GM18507 (cell line): ENCODE measurements around the gene SLC4A11.
"Not testable (repeated sequence)": the region's sequence is repeated elsewhere in the genome, so short reads cannot be mapped to it uniquely, and the experiment has no call there.

Experiments used
- DNase-seq: peaks from one replicate; pipeline ENCODE4 v3.0.0; 2011; ENCODE audit warnings: low read depth; ENCODE audit not compliant: insufficient read length; ENCODE audit errors: extremely low spot score
- FAIRE-seq: peaks from 2 replicates; lab custom pipeline; 2011; peaks lifted over from hg19 to GRCh38; lab: Jason Lieb, UNC

The SLC4A11 gene

DNA sequence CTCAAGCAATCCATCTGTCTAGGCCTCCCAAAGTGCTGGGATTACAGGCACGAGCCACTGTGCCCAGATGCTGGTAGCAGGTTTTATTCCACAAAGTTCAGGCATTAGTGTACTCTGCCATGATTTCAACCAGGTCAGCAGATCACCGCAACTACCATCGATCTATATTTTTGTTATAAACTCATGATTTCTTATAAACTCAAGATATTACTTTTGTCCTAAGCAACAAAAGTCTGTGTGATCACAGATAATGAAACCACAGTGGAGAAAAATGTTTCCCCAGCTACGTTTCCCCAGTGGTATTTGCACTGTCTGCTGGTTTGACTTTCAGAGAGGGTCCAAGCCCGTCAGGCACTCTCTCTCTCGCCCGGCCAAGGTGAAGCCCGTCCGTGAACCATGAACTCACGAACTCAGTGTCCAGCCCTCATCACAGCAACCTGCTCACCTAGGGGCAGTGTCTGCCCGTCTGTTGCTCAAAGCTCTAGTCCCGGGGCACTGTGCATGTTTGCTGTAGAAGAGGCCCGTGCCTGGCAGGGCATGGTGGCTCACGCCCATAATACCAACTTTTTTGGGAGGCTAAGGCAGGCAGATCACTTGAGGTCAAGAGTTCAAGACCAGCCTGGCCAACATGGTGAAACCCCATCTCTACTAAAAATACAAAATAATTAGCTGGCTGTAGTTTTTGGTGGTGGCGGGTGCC, 7.0 kb downstream of the SLC4A11 start:
- DNase-seq = no peak

DNA sequence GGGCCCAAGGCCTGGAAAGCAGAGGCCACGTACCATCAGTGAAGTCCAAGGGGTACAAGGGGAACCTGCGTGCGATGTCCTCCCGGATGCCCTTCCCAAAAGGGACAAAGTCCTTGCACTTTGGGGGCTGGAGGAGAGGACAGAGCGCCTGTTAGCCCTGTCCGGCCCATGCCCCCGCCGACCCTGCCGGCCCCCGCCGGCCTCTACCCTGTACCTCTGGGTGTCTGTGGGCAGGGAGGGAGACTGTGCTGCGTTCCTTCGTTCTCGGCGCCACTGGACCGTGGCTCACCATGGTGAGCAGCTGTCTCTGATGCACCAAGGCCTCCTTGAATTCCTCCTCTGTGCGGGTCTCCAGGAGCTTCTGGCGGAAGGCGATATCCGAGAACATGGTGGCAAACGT, 7.9 kb downstream of the SLC4A11 start:
- FAIRE-seq (no peak), DNase-seq (no peak)

More for the DNA sequence above, 7.0 kb downstream of the SLC4A11 start:
- FAIRE-seq = no peak

DNA sequence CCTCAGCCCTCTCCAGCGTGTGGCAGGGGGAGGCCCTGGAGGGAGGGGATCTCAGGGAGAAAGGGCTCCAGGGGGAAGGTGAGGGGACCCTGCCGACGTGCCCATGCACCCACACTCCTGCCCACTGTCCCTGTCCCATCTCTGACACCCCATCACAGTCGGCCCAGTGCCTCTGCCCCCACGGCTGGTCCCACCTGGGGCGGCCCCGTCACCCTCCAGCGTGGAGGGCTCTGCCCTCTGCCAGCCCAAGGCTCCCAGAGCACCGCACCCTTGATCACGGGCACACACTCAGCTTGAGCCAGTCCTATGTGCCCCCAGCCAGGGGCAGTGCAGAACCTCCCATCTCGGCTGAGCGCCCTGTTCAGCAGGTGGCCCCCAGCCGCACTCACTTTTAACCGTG, 9.2 kb downstream of the SLC4A11 start:
- FAIRE-seq (no peak), DNase-seq (no peak)

DNA sequence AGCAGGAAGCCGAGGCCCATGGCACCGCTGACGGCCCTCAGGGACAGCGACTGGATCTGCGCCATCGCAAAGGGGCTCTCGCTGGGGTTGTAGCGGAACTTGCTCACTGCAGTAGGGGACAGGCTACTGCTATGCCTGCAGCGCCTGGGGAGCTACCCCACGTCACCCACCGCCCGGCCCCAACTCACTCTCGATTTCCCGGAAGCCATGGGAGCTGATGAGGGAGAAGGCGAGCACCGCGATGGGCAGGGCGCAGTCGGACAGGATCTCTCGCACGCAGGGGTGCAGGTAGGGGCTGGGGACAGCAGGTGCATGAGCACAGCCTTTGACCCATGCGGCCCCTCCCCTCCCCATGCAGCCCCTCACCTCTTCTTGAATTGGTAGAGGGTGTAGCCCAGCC, 9.8 kb downstream of the SLC4A11 start:
- no peak for DNase-seq
- no peak for FAIRE-seq

DNA sequence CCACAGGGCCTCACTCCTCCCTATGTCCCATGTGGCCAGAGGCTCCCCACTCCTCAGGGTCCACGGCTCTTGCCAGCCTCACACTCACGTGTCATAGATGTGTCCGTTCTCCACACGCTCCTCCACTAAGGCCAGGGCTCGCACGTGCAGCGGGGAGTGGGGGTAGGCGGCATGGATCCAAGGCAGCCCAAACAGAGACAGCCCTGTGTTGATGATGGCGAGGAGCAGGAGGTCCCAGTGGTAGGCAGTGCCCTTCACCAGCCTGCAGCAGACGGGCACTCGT, 10.3 kb downstream of the SLC4A11 start:
- DNase-seq (no peak), FAIRE-seq (no peak)

DNA sequence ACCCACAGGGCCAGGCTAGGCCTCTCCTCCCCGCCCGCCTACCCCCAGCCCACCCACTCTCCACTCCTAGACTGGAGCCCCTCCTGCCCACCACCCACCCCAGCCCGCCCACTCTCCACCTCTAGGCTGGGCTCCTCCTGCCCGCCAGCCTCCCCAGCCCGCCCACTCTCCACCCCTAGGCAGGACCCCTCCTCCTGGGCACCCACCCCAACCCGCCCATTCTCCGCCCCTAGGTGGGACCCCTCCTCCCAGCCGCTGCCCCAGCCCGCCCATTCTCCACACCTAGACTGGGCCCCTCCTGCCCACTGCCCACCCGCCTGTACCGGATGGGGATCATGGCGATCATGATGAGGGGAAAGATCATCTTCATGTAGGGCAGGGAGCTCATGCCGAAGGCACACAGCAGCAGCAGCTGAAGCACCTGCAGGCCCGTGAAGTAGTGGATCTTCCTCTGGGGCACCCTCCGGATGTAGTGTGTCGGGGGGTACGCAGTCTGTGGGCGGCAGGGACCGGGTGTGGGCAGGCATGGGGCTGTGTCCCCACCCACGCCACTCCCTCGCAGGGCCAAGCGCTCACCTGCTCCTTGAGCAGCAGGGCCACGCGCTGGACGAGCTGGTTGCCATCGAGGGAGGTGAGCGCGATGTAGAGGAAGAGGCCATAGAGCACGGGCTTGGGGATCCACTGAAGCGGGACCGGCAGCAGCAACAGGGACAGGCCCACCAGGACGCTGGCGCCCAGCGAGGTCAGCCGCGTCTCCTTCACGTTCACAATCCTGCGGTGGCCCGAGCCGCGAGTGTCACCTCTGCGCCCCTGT, 10.8 kb downstream of the SLC4A11 start:
- DNase-seq (no peak), FAIRE-seq (no peak)

DNA sequence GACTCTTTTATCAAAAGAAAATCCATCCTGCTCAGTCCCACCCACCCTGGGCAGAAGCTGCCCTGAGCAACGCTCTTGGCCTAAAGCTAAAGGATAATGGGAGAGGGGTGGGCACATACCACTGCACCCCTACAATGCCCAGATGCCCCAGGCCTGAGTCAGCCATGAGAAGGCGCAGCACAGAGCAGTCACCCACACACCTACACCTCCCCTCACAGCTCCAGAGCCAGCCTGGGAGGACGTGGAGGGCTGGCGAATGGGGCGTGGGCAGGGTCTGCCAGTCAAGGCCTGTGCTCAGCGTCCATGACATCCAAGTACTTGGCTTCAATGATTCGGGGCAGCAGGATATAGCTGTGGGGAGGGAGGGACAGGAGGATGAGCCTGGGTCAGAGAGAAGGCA, 11.5 kb downstream of the SLC4A11 start:
- no peak for FAIRE-seq
- no peak for DNase-seq

DNA sequence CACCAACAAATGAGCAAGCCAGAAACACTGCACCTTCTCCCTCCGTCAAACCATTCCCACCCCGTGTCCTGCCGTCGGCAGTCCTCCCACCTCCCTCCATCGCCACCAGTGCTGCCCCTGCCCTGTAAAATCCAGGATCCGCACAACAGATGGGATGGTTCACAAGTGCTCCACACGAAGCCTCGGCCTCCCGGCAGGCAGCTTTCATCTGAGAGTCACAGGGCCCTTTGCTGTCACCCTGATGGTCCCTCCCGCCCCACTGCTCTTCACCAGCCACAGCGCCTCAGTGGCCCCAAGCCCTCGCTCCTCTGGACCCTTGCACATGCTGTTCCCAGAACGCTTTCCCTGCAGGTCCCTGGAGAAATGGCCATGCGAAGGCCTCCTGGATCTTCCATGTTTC, 12.1 kb downstream of the SLC4A11 start:
- DNase-seq (no peak), FAIRE-seq (no peak)

DNA sequence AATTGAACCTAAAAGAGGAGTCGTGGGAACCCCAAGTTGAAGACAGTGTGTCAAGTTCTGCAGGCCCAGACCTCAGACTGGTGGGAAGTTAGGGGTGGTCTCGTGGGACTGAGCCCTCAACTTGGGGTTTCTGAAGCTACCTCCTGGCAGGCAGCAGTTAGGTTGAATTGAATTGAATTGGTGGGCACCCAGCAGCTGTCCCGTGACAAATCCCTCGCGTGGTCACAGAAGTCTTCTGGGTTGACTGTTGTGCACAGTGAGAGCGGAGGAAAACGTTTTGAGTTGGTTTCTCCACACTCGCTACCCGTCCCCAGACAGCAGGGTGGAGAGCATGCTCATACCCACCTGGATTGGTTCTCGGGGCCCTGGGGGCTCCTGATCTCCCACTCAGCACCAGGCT, 12.9 kb downstream of the SLC4A11 start:
- FAIRE-seq = no peak
- DNase-seq = no peak

DNA sequence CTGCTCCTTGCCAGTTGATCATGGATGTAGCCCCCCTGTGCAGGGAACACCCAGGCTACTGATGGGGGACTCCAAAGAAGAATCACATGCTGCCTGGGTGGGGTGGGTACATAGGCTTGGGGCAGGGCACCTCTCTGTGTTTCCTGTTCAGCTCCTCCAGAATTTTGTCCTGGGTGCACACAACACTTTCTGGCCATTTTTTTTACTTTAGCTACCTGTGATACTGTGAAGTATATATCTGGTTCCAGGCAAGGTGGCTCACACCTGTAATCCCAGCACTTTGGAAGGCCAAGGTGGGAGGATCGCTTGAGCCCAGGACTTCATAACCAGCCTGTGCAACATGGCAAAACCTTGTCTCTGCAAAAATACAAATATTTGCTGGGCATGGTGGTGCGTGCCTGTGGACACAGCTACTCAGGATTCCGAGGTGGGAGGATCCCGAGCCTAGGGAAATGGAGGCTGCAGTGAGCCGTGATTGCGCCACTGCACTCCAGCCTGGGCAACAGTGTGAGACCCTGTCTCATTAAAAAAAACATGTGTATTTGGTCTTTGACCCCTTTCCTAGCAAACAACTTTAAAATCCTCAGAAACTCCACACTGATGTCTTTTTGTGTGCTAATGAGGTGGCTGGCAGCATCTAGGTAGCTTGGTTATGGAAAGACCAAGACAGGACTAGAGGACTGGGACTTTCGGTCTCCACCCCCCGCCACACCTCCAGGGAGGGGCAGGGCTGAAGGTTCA, 14.1 kb downstream of the SLC4A11 start:
- DNase-seq = no peak
- no peak for FAIRE-seq

DNA sequence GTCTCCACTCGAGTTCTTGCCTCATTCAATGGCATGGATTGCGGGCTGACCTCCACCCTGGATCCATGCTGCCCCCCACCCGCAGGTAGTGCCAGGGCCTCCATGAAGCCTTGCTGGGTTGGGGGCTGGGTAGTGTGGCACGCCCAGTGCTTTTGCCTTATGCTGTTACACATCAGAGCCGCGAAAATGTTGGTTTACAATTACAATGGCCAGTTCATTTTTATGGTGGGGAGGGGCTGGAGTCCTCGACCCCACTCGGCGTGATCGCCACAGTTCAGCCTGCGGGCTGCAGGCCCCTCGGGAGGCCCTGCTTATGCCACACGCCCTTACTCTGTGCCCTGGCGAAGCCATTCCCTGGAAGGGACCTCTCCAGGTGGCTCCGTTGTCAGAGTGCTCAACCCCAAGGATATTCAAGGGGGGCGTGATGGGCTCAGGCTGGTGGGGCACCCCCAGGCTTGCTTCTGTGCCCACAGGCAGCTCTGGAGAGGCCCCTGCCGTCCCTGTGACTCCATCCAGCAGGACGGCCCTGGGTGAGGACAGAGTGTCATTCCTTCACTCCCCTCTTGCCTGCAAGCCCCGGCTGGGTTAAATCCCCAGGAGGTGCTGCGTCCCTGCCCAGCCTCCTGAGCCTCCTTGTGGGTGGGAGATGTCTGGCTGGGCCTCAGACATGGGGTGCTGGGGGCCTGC, 14.9 kb downstream of the SLC4A11 start:
- no peak for FAIRE-seq
- DNase-seq = no peak

DNA sequence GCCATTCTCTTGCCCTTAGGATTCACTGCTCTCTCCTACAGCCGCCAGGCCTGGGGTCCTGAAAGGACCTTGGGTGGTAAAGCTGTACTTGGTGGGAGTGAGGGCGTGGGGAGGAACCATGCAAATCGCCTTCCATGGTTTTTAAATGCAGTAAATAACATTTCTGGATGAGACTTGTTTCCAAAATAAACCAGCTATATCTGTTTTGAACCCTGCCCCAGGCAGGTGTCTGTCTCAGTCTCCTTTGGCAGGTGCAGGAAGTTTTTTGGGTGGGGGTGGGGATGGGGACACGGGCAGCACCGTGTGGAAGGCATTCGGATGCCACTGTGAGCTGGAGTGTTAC, 15.4 kb downstream of the SLC4A11 start:
- FAIRE-seq = no peak
- no peak for DNase-seq

DNA sequence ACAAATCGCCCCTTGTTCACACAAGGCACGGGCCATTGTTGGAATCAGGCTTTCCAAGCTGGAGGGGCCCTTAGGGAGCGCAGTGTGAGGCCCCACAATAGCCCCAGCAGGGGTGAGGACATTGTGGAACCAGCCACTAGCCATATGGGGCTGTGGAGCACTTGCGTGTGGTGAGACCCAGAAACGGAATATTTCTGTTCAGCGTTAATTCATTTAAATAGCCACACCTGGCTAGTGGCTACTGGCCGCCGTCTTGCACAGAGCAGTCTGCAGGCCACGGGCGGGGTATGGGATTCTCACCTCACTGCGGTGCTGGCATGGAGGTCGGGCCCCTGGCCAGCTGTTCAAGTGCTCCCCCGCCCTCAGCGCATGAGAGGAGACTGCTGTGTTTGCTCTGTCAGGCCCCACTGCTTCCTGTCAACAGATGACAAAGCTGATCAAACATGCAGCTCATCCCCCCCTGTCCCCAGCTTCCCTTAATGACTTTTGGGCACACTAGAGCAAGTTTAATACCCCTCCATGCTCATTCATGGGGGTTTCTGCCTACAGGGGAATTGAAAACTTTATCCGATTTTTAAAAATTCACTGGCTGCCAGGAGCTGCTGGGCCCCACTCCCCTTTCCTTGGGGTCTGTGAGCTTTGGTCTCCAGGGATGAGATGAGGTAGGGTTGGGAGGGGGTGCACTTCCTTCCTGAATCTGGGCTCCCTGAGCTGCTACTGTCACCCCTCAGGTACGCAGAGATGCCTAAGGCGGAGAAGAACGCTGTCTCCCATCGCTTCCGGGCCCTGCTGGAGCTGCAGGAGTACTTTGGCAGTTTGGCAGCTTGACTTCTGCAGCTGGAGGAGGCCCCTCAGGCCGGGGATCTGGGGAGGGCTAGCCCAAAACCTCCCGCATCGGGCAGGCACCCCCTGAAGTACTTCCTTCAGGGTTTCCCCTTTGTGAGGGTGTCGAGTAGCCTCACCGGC, 16.1 kb downstream of the SLC4A11 start:
- no peak for FAIRE-seq
- DNase-seq = no peak

DNA sequence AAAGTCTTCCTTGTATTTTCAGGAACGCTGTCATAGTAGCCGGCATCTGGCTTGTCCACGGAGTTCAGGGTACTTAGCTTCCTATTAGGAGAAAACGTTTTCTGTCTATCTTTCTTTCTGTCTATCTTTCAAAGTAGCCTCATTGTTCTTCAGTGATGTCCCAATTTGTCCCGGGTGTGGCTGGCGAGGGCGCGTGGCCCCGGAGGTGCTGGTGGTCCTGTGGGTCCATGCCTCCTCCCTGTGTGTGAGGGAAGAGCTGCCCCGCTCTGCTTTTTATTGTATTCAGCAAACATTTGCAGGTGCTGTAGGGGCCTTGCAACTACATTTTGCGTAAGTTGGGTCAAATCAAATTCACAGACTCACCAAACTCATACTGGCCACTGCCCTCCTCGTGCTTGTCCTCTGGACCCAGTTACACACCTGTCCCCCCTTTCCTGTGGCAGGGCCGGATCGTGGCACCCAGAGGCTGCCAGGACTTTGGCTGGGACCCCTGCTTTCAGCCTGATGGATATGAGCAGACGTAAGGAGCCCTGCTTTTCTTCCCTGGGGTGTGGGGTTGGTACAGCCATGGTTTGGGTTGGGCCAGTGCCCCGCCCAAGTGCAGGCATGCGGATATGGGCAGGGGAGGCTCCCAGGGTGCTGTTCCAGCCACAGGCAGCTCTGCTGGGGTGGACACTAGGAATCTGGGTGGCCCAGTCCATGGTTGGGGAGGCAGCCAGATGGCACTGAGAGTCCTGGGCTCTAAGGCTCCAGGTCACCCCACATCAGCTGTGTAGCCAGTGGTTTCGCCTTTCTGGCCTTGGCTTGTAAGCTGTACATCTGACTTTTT, 17.4 kb downstream of the SLC4A11 start:
- DNase-seq = no peak
- no peak for FAIRE-seq

DNA sequence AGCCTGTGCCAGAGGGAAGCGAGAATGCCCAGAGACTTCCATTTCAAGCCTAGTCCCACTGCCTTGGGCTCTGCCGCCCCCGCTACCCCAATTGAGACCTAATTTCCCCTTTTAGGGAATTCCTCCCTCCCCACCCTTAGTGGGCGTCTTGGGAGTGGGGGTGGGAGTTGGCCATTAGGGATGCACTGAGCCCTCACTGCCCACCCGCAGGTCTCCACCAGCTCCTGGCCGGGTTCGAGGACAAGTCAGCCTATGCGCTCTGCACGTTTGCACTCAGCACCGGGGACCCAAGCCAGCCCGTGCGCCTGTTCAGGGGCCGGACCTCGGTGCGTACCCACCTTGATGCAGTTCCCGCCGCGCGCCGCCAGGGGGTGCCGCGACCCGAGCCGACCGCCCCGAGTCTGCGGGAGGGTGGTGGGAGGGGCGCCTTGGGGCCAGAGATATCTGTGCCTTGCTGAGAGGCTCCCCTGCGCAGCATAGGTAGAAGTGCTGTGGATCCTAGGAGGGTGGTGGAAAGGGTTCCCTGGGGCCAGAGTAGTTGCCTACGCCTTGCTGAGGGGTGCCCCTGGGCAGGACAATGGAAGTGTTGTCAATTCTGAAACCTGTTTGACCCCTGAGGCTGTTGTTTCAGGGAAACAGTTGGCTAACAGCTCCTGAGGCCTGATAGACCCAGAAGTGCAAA, 20.5 kb downstream of the SLC4A11 start:
- DNase-seq = no peak

DNA sequence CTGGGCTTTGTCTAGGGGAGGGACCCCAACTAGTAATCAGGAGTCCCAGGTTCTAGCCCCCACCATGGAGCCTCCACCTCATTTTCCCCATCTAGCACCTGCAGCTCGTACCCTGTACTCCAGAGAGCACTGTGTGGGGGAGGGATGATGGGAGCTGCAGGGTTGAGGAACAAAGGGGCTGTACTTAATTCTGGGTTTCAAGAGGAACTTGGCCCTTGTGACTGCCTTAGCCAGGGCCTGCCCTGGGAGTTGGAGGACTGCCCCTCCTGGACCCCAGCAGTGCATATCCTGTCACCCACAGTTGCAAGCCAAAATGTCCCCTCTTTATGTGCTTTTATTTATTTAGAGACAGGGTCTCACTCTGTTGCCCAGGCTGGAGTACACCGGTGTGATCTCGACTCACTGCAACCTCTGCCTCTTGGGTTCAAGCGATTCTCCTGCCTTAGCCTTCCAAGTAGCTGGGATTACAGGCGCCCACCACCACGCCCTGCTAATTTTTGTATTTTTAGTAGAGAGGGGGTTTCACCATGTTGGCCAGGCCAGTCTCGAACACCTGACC, 23.6 kb downstream of the SLC4A11 start:
- not testable (repeated sequence) for FAIRE-seq, DNase-seq

More for the DNA sequence above, 20.5 kb downstream of the SLC4A11 start:
- peak; percentile 55 for FAIRE-seq

DNA sequence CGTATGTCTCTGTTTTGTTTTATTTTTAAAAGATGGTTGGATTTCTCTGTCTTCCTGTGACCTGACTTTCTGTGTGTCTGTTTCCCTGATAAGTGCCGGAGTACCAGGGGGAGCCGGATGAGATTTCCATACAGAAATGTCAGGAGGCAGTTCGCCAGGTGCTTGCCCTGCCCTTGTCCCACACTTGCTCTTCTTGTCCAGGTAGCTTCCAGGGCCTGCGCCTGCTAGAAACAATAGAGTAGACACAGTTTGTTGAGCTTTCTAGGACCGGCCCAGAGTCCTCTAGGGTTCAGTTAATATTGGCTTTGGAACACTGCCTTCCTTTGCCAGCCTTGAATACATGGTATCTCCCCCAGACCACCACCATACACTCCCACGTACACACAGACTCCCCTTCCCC, 25.8 kb downstream of the SLC4A11 start:
- FAIRE-seq (no peak), DNase-seq (no peak)
